NB4 (cell line): ENCODE measurements around the gene DOLK.

Experiments used
- MYC ChIP-seq: IDR thresholded peaks from 2 replicates; pipeline ENCODE4 v1.6.1; 2011; ENCODE audit warnings: low read depth, low read length
- POLR2A ChIP-seq: IDR thresholded peaks from 2 replicates; pipeline ENCODE4 v1.6.1; 2011; ENCODE audit warnings: mild to moderate bottlenecking; ENCODE audit not compliant: insufficient read length; ENCODE audit errors: extremely low read depth
- TF ChIP-seq, protein P1 (sequence below): IDR thresholded peaks from 2 replicates; pipeline ENCODE4 v1.6.1; 2011; ENCODE audit warnings: low read depth, low read length
- TF ChIP-seq, protein P2 (sequence below): IDR thresholded peaks from one replicate; pipeline ENCODE4 v1.5.1; 2012; ENCODE audit warnings: low read depth, low read length

DNA sequence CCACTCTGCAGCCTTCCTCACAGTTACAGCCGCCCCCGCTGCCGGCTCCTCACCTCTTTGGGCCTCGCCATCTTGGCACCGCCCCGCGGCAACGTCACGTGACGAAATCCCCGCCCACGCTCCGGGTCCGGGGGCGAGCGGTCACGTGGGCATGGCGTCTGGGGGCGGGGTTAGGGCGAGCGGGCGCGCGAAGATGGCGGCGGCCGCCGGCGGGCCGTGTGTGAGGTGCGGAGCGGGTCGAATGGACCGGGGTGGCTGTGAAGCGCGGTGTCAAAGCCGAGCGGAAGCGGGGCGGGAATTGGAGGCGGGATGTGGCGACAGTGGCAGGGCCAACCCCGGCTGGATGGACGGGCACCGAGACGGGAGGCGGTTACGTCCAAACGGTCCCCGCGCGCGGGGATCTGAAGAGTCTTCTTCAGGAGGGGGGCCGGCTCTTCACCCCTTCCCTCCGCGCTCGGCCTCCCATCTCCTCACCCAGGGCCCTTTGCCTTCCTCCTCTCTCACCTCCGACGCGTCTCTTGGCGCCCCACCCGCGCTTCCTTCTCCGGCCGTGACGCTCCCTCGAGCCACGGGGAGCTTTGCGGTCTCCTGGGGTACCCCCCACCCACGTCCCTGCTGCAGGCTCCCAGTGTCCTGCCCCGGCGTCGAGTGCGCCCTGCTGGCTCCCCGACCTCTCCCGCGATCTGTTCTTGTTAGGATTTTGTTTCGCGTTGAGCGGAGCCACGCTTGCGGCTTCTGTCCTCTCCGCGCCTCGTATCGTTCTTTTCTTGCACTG, at the start of gene DOLK, which contains the start of gene NUP188:
- TF ChIP-seq, protein P1, sequence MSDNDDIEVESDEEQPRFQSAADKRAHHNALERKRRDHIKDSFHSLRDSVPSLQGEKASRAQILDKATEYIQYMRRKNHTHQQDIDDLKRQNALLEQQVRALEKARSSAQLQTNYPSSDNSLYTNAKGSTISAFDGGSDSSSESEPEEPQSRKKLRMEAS = peak; percentile 98
- TF ChIP-seq, protein P2, sequence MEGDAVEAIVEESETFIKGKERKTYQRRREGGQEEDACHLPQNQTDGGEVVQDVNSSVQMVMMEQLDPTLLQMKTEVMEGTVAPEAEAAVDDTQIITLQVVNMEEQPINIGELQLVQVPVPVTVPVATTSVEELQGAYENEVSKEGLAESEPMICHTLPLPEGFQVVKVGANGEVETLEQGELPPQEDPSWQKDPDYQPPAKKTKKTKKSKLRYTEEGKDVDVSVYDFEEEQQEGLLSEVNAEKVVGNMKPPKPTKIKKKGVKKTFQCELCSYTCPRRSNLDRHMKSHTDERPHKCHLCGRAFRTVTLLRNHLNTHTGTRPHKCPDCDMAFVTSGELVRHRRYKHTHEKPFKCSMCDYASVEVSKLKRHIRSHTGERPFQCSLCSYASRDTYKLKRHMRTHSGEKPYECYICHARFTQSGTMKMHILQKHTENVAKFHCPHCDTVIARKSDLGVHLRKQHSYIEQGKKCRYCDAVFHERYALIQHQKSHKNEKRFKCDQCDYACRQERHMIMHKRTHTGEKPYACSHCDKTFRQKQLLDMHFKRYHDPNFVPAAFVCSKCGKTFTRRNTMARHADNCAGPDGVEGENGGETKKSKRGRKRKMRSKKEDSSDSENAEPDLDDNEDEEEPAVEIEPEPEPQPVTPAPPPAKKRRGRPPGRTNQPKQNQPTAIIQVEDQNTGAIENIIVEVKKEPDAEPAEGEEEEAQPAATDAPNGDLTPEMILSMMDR = no peak
- TF ChIP-seq POLR2A (peak; percentile 96), MYC (peak; percentile 82)
